Psoas muscle (tissue), 8 donors: ENCODE data around the gene MAN1B1. TPM values are rescaled to one million over a fixed set of nuclear protein-coding genes. Genes with fewer than 3 reads are reported as not detected.
A peak's percentile ranks its signal among the peaks of the same experiment; 100 is the strongest.

ENCODE experiments used
- ATAC-seq, 4 donors: fragments of 200-7000 bp; cut with Tn5 transposase; one replicate each; pipeline ENCODE4 v1.9.1; 2020; ENCODE audit warnings: moderate library complexity in 3 of 4, mild to moderate bottlenecking in 2 of 4
- DNase-seq, 2 donors: peaks; one replicate each; pipeline ENCODE4 v3.0.0-alpha.2; 2020
- H3K27ac ChIP-seq: fragments of 200-600 bp; one replicate; pipeline ENCODE4 v1.8.0; 2022
- H3K27me3 ChIP-seq, 3 donors: fragments of 200-600 bp in 1 of 3; one replicate each; pipeline versions ENCODE4 v1.6.1 to v1.8.0; 2013 to 2022; ENCODE audit warnings: low read length in 2 of 3, mild to moderate bottlenecking in 2 of 3, moderate library complexity in 1 of 3; ENCODE audit not compliant: insufficient read depth in 3 of 3
- H3K36me3 ChIP-seq, 2 donors: fragments of 200-600 bp in 1 of 2; one replicate each; pipeline versions ENCODE4 v1.6.1 to v1.8.0; 2013 to 2022; ENCODE audit warnings: low read depth in 1 of 2, mild to moderate bottlenecking in 1 of 2, moderate library complexity in 1 of 2; ENCODE audit not compliant: insufficient read depth in 1 of 2
- H3K4me1 ChIP-seq: fragments of 200-600 bp; one replicate; pipeline ENCODE4 v1.8.0; 2022
- H3K4me3 ChIP-seq: fragments of 200-600 bp; one replicate; pipeline ENCODE4 v1.8.0; 2022; ENCODE audit warnings: mild to moderate bottlenecking
- H3K9me3 ChIP-seq: fragments of 200-600 bp; one replicate; pipeline ENCODE4 v1.8.0; 2022
- WGBS, 3 donors: extraction: QIAGEN DNeasy Blood & Tissue Kit; methylation state at CpG; one replicate each; pipeline versions ENCODE4 v1.1.6 to v1.1.7; 2013; 5-methylcytosine and 5-hydroxymethylcytosine counted together
- intact Hi-C, 2 donors: fragments of 100-400 bp; cut with DNase I; formaldehyde crosslinking; loops; one replicate each; pipeline versions ENCODE4 v1.11.0 to v1.14.2; 2022
- polyA plus RNA-seq, 3 donors: library from polyadenylated mRNA; stranded (reverse); fragments of 200-250 nt; gene quantifications; one replicate each; pipeline ENCODE4 v1.2.3, GENCODE V29; 2013
- total RNA-seq, 4 donors: library from RNA; stranded (reverse); fragmentation: NEBNext Ultra II Directional in 2 of 4; extraction: Animal tissue kit (Norgen Biotek cat#: 25700) in 2 of 4; gene quantifications; one replicate each; pipeline versions ENCODE4 v1.2.1 to v1.2.4, GENCODE V29; 2021 to 2023
- TF ChIP-seq, protein P1 (sequence below): fragments of 200-600 bp; IDR thresholded peaks from one replicate; pipeline ENCODE4 v1.8.0; 2022; ENCODE audit warnings: antibody characterized with exemption
- donor health status: healthy with polysubstance abuse.
- donor health status: DM: no; HTN: no; CAD: no; lungs with moderate emphysema.
- donor health status: Bipolar disorder and iron deficiency.
- donor health status: healthy.
- donor health status: DM: yes; HTN: yes; CAD: no.
- donor health status: DM: no; HTN: no; CAD: no.
- donor health status: DM: no; HTN: no; CAD: no.
- donor health status: DM: yes; HTN: yes; CAD: no.

The MAN1B1 gene
- total and polyA plus RNA-seq, 7 donors = 13.1 to 24.4 (median 14.6) TPM

DNA sequence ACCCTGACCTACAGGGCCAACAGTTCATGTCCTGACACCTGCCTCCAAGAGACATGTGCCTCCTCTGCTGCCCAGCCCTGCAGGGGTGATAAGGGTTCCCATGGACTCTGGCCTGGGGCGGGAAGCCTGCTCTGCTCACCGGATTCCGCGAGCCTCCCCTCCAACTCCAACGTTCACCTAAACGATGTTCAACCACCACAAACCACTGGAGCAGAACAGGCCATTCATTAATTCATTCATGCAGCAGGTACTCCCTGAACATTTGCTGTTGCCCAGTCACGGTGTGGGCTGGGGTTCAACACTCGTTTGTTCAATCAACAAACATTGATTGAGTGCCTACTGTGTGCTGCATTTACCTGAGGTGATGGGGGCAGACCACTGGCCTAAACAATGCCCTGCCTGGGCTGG is 12.8 kb upstream of the MAN1B1 start:
- H3K36me3 ChIP-seq = peaks cover 0 to 2% of the 10 kb centered on the region in 2 donors
- WGBS, 3 donors = 82 to 88% (median 85%) methylated on average over 8 of the region's 8 CpGs
- intact Hi-C loops = no loop called here
- peaks cover 0 to 12% (median 5%) of the 10 kb centered on the region in 3 donors for H3K27me3 ChIP-seq
- DNase-seq = peak in 1 of 2 donors; percentile 3
- H3K4me1 ChIP-seq = peaks cover 16% of the 10 kb centered on the region
- no peaks in the 10 kb centered on the region for H3K9me3 ChIP-seq
- ATAC-seq = no peak
- TF ChIP-seq, protein P1, sequence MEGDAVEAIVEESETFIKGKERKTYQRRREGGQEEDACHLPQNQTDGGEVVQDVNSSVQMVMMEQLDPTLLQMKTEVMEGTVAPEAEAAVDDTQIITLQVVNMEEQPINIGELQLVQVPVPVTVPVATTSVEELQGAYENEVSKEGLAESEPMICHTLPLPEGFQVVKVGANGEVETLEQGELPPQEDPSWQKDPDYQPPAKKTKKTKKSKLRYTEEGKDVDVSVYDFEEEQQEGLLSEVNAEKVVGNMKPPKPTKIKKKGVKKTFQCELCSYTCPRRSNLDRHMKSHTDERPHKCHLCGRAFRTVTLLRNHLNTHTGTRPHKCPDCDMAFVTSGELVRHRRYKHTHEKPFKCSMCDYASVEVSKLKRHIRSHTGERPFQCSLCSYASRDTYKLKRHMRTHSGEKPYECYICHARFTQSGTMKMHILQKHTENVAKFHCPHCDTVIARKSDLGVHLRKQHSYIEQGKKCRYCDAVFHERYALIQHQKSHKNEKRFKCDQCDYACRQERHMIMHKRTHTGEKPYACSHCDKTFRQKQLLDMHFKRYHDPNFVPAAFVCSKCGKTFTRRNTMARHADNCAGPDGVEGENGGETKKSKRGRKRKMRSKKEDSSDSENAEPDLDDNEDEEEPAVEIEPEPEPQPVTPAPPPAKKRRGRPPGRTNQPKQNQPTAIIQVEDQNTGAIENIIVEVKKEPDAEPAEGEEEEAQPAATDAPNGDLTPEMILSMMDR = no peak
- H3K27ac ChIP-seq = no peak overlapping the region
- no peak overlapping the region for H3K4me3 ChIP-seq

DNA sequence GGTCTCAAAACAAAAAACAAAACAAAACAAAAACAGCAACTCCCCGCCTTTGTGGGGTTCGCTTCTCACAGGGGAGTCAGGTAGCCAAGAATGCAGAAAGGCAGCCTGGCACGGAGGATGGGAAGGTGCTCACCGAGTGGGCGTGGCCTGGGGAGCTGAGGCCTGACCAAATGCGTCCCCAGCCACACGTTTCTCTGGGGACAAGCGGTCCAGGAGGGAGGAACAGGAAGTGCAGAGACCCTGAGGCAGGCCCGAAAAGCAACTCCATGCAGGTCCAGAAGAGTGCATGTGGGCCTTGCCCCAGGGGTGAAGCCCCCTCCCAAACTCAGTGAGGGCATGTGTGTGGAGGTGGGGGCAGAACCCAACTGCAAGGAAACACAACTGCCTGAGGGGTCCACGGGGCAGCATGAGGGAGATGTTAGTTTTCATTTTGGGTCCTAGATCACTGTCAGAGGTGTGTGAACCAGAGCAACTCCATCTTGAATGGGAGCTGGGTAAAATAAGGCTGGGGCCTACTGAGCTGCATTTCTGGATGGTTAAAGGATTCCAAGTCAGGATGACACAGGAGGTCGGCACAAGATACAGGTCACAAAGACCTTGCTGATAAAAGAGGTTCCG is 12.0 kb upstream of the MAN1B1 start:
- H3K27ac ChIP-seq = no peak overlapping the region
- peaks cover 16% of the 10 kb centered on the region for H3K4me1 ChIP-seq
- DNase-seq (peak in 1 of 2 donors; percentile 9), ATAC-seq (no peak)
- no peak overlapping the region for H3K4me3 ChIP-seq
- peaks cover 0 to 6% of the 10 kb centered on the region in 2 donors for H3K36me3 ChIP-seq
- peaks cover 0 to 4% (median 0%) of the 10 kb centered on the region in 3 donors for H3K27me3 ChIP-seq
- 81 to 86% (median 82%) methylated on average over 12 of the region's 12 CpGs for WGBS, 3 donors
- intact Hi-C loops = no loop called here
- H3K9me3 ChIP-seq = no peaks in the 10 kb centered on the region
- TF ChIP-seq, protein P1 = no peak

DNA sequence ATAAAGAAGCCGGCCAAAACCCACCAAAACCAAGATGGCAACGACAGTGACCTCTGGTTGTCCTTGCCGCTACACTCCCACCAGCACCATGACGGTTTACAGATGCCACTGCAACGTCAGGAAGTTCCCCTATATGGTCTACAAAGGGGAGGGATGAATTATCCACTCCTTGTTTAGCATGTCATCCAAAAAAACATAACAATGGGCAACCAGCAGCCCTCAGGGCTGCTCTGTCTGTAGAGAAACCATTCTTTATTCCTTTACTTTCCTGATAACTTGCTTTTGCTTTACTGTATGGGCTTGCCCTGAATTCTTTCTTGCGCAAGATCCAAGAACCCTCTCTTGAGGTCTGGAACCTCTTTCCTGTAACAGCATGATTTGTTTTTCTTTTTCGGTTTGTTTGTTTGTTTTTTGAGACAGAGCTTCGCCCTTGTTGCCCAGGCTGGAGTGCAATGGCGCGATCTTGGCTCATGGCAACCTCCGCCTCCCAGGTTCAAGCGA is 11.5 kb upstream of the MAN1B1 start:
- TF ChIP-seq, protein P1 = no peak
- ATAC-seq = no peak

DNA sequence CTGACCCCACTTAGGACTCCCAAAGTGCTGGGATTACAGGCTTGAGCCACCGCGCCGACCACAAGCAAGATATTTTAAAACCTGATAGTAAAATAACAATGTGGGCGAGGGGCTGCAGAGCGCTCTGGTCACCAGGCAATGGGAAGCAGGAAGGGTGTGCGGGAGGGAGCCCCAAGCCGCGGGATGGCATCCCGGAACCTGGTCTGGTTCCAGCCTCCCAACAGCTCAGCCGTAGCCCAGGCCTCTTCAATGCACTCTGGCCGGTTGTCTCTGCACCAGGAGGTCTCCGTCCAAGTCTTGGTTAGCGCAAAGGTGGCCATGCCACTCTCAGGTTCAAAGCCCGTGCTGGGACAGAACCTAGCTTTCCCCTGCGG is 10.2 kb upstream of the MAN1B1 start:
- peak in 3 of 4 donors; percentile 6 to 17 (median 10) for ATAC-seq
- TF ChIP-seq, protein P1 = no peak
- 57 to 60% (median 57%) methylated on average over 15 of the region's 15 CpGs for WGBS, 3 donors
- no peak for DNase-seq
- Histone ChIP-seq H3K4me3 (peak overlapping the region; percentile 66), H3K27ac (no peak overlapping the region), H3K4me1 (peaks cover 11% of the 10 kb centered on the region), H3K27me3 (peaks cover 0 to 4% (median 0%) of the 10 kb centered on the region in 3 donors), H3K36me3 (peaks cover 0 to 9% of the 10 kb centered on the region in 2 donors), H3K9me3 (no peaks in the 10 kb centered on the region)
- intact Hi-C loops = no loop called here

More for the DNA sequence above, 11.5 kb upstream of the MAN1B1 start:
- 85 to 89% (median 88%) methylated on average over 12 of the region's 12 CpGs for WGBS, 3 donors
- Histone ChIP-seq H3K27ac (no peak overlapping the region), H3K4me1 (peaks cover 16% of the 10 kb centered on the region), H3K4me3 (no peak overlapping the region), H3K36me3 (peaks cover 0 to 6% of the 10 kb centered on the region in 2 donors), H3K27me3 (peaks cover 0 to 4% (median 0%) of the 10 kb centered on the region in 3 donors), H3K9me3 (no peaks in the 10 kb centered on the region)
- DNase-seq = no peak
- intact Hi-C loops = no loop called here
